ENCODE measurements around the gene SPRR4. TPM values are rescaled to one million over a fixed set of nuclear protein-coding genes. Genes with fewer than 3 reads are reported as not detected.
A peak's percentile ranks its signal among the peaks of the same experiment; 100 is the strongest.

The SPRR4 gene
- total and polyA plus RNA-seq, 9 of the 15 experiments (the other 6 are each of a cell fraction or from before 2014, with no cell fraction given) = not detected

GRCh38 chr1:152953761-152954160, 16.7 kb upstream of the SPRR4 start (continued):
- TF ChIP-seq STAT6 (CRISPR knock-in tag; IDR thresholded peaks at IDR 0.05) = no peak

- Histone ChIP-seq H3K9me3 (replicated peaks; ENCODE audit: control insufficient read depth, insufficient read depth, low read depth, low read length) (no peaks in the 10 kb centered on the region), H3K4me3 (no peak overlapping the region), H3K4me2 (ENCODE audit: insufficient read depth, low read length) (no peak overlapping the region), H3K27ac (ENCODE audit: extremely low read depth, low read depth, low read length) (no peak overlapping the region), H3K9ac (ENCODE audit: insufficient read depth in 1 of 2, low read depth in 2 of 2, low read length in 2 of 2) (no peak overlapping the region), H2AFZ (ENCODE audit: low read depth, low read length) (no peak overlapping the region), H3K36me3 (ENCODE audit: control insufficient read depth, insufficient read depth, low read length) (no peaks in the 10 kb centered on the region), H3K27me3 (ENCODE audit: control insufficient read depth in 2 of 2, insufficient read depth in 2 of 2, low read length in 2 of 2) (peaks cover 0 to 6% of the 10 kb centered on the region in 2 experiments; a peak in 2 of 5 replicates), H3K4me1 (replicated peaks in 1 of 2; ENCODE audit: control insufficient read depth in 2 of 2, insufficient read depth in 2 of 2, low read length in 2 of 2) (no peaks in the 10 kb centered on the region), H4K20me1 (replicated peaks; ENCODE audit: control insufficient read depth, insufficient read depth, low read length) (no peaks in the 10 kb centered on the region), H3K9me1 (ENCODE audit: control insufficient read depth, insufficient read depth, low read length) (peaks cover 3% of the 10 kb centered on the region), H3K79me2 (ENCODE audit: control insufficient read depth, insufficient read depth, low read length) (no peaks in the 10 kb centered on the region)
- TF ChIP-seq CHCHD3 (CRISPR knock-in tag; IDR thresholded peaks at IDR 0.05) (no peak), ATF3 (IDR thresholded peaks at IDR 0.05) (peak; percentile 58), ATF3 (CRISPR knock-in tag; conservative IDR thresholded peaks at IDR 0.05) (no peak), FOSL1 (tag; conservative IDR thresholded peaks at IDR 0.05) (peak; percentile 96), JUND (IDR thresholded peaks at IDR 0.05; ENCODE audit: borderline replicate concordance, low read depth, low read length) (peak; percentile 55; the same call in 1 of the 2 replicates), JUND (tag; IDR thresholded peaks at IDR 0.05; ENCODE audit: borderline replicate concordance, low read depth, low read length) (peak; percentile 58; the same call in 2 of the 3 replicates), ARID1B (IDR thresholded peaks at IDR 0.05) (0 out of 2 replicates have a peak, but pooled peaks have one; percentile 19)
- POLR2A ChIA-PET = no interaction called here
- ATAC-seq (no peak), FAIRE-seq (no peak), DNase-seq (ENCODE audit: extremely low read depth in 1 of 4, low spot score in 3 of 4) (peak in 1 of 4 experiments; percentile 5)
- intact Hi-C loops (cut with micrococcal nuclease) (no loop called here), in situ Hi-C loops (cut with MboI) (loop anchor here (25.0 kb wide), 1 partner anchor 233 kb away; no protein-coding TSS in a partner anchor)
- no TSS peak for BruUV-seq (replicated peaks)
- CTCF ChIA-PET (ENCODE audit: low intra/inter-chr PET ratio) = no interaction called here
- WGBS (ENCODE audit: insufficient coverage, low coverage, missing lambda C conversion rate) = 3% methylated on average over 6 of the region's 6 CpGs
These were observed 16.0 kb upstream of the SPRR4 start for GRCh38 chr1:152954436-152954835.
